Measurements from ENCODE around the gene FOXD3.
A peak's percentile ranks its signal among the peaks of the same experiment; 100 is the strongest.
"Not testable (repeated sequence)": the region's sequence is repeated elsewhere in the genome, so short reads cannot be mapped to it uniquely, and the experiment has no call there.

Gene FOXD3

DNA sequence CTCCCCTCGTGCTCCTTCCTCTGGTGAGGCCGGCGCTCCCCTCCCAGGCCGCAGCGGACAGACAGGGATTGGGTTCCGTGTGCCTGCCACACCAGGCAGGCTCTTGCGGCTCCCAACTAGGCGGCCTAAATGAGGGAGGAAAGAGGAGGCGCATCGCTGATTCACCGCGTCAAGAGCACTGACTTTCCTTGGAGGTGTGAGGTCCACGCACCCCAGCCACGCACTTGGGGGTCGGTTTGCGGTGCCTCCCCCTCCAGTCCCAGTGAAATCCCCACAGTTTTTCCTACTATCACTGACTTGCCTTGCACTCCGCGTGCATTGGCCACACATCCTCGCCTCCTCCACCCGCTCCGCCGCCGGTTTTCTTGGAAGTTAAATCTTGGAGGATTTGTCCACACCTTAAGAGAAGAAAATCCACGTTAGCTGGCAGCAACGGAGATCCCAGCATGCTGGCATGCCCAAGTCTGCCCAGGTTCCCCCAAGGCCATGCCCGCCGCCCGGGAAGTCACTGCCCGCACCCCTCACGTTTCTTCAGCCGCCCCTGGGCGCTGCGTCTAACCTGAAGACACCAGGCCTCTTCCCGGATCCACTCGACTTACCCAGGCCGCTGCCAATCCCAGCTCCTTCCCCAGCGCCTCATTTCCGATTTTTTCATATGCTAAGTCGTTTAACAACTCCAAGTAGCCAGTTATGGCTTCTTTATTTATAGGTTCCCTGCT is 1.1 kb upstream of the FOXD3 start:
- DNase-seq: no peak

DNA sequence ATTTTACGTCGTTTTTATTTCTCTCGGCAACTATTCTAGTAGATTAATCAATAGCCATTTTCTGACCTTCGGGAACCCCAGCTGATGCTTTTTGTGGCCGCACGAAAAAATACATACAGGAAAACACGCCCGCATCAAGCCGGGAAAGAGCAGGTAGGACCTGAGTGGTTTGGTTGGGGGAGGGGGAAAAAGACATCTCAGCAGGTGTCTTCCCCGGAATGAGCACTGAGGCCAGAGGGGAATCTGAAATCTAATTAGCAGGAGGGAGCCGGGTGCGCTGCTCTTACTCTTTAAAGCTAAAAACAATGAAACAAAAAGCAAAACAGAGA is 618 bp upstream of the FOXD3 start:
- DNase-seq: no peak

DNA sequence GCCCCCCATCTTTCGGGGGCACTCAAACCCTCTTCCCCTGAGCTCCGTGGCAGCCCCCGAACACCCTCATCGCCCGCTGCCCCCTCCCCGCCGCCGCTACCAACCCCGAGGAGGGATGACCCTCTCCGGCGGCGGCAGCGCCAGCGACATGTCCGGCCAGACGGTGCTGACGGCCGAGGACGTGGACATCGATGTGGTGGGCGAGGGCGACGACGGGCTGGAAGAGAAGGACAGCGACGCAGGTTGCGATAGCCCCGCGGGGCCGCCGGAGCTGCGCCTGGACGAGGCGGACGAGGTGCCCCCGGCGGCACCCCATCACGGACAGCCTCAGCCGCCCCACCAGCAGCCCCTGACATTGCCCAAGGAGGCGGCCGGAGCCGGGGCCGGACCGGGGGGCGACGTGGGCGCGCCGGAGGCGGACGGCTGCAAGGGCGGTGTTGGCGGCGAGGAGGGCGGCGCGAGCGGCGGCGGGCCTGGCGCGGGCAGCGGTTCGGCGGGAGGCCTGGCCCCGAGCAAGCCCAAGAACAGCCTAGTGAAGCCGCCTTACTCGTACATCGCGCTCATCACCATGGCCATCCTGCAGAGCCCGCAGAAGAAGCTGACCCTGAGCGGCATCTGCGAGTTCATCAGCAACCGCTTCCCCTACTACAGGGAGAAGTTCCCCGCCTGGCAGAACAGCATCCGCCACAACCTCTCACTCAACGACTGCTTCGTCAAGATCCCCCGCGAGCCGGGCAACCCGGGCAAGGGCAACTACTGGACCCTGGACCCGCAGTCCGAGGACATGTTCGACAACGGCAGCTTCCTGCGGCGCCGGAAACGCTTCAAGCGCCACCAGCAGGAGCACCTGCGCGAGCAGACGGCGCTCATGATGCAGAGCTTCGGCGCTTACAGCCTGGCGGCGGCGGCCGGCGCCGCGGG is 837 bp downstream of the FOXD3 start:
- peak; percentile 50 for DNase-seq

DNA sequence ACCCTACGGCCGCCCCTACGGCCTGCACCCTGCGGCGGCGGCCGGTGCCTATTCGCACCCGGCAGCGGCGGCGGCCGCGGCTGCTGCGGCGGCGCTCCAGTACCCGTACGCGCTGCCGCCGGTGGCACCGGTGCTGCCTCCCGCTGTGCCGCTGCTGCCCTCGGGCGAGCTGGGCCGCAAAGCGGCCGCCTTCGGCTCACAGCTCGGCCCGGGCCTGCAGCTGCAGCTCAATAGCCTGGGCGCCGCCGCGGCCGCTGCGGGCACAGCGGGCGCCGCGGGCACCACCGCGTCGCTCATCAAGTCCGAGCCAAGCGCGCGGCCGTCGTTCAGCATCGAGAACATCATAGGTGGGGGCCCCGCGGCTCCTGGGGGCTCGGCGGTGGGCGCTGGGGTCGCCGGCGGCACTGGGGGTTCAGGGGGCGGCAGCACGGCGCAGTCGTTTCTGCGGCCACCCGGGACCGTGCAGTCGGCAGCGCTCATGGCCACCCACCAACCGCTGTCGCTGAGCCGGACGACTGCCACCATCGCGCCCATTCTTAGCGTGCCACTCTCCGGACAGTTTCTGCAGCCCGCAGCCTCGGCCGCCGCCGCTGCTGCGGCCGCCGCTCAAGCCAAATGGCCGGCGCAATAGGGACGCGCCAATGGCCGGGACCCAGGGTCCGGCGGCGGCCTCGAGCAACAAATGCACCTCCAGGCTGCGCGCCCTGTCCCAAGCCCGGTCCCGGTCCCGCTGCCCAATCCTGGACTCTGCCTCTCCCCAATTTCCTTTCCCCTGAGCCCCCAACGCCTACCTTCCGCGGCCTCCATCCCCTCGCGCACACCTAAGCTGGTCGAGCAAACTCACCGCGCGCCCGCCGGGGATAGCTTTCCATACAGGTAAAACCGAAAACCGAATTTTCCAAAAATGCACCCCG is 1.8 kb downstream of the FOXD3 start:
- peak; percentile 44 for DNase-seq

DNA sequence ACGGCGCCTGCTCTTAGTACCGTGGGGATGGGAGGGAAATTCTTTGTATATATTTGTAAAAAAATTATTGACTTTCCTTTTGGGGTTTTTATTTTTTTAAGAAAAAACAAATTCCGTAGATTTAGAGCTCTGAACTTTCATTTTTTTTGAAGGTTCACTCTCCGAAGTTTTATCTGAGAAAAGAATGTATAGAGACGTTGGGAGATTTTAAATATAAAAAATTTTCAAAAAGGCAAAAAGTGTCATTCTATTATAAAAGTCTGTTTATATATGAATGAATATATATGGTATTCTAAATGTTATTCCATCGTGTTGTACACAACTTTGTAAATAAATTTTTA is 2.4 kb downstream of the FOXD3 start:
- DNase-seq: no peak

DNA sequence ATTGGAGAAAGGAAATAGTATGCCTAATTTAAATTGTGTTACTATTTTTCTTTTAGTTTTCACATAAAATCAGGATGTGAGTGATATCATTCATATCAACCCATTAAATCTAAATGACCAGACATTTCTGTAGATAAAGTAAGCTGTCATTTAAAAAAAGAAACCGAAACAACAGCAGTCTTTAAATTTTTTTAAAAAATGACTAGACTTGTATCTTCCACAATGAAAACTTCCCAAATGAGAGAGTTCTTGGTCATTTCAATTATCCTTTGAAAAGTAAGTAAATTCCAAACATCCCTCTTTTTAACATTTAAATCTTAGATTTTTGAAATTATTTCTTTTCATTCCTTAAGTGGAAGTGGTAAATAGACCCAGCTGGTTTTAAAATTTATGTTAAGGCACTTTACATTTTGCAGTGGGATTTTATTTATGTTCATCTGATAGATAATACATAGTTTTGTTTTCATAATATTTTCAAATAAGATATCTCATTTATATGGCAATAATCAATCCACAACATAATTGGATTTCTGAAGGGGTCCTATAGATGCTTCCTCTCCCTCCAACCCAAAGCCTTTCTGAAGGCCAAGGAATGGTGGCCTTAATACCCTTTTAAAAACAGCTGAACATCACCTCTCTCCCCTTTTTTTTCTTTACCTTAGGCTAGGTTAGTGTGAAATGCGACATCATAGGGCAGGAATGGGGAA is 3.1 kb downstream of the FOXD3 start:
- DNase-seq: no peak

DNA sequence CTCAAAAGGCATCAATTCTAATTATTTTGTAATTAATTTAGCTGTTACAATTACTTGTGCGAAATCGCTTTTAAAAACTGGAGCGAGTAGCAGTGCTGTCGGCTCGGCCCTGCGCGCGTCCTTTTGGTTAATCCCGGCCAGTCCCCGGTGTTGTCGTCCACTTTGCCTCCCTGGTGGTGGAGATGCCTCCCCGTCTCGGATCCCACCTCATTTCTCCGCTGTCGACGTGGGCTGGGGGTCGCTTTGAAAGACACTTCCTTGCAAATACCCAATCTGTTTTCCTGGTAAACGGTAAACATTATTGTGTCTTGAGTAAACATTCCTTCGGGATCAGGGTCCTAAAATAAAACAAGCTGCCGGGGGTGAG is 3.7 kb downstream of the FOXD3 start:
- no peak for DNase-seq

DNA sequence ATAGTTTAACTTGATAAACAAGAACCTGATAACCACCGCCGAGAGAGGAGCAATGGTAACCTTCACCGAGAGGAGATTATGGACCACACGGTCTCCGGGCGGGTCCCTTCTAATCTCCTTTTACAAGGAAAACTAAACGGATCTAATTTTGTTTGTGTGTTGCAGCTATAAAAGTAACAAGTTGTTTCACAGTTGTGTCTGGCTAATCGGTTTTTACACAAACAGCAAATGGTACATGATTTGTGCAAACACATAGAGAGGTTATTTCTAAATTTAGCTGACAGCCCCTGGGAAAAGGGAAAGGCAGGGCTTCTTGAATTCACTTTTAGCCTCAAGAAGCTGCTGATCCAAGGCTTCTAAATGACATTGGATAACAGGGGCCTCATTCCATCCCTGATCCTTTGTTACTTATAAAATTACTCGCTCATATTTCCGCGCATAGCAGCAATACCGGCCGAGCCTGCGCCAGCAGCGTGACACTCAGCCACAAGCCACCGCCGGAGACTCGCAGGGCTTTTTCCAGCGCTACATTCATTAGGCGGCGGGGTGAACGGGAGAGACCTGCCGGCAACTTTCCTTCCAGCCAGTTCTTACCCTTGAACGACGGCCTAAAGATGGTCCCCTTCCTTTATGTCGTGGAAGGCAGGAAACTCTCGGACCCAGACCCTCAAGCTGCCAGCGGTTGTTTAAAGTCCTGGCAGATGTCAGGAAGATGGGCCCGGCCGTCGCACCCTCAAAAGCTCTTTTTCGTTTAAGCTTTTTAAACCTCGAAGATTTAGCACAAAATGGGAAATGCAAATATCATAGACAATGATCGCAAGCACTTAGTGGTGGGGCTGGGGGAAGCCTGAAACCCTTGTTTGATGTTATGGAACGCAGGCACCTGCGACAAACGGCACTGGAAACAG is 4.4 kb downstream of the FOXD3 start:
- no peak for DNase-seq

DNA sequence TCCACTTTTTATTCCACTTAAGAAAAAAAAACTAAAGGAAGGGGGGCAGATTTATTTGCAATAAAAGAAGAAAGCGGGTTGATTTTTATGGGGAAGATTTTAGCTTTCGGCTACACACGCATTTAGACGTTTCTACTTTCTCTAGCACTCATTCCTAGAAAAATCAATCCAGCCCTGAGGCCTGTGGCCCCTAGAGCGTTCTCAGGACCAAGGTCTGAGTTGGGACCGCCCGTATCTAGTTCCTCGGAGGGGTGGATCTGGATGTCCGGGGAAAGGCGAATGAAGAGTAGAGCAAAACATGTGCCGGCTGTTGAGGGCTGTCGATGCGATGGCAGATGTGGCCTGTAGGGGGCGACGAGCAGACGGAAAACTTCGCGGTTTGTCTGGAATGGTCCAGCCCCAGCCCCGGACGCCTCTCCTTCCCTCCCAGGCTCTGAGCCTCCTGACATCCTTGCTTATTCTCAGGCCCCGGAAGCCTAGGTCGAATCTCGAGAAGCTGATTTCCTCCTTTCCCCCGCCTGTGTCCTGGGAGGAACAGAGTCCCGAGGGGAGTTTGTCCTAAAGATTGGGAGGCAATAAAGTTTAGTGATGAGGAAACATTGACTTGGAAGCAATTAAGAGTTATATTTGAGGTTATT is 5.2 kb downstream of the FOXD3 start:
- peak; percentile 32 for DNase-seq

DNA sequence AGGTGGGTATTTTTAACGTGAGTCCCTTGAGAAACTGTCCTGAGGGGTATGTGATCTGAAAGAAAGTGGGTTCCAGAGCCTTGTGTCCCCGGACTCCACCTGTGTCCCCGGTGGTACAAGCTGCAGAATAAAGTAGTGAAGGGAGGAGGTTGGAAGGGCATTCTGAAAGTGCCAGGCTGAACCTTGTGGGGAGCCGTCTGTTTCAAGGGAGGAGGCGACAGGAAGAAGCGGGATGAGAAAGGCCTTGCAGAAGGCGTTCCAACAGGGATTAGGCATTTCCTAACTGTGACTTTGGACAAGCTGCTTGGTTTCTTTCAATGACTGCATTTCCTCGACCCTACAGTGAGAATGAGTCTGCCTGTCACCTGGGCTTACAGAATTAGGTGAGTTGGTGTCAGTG is 5.8 kb downstream of the FOXD3 start:
- DNase-seq: no peak

DNA sequence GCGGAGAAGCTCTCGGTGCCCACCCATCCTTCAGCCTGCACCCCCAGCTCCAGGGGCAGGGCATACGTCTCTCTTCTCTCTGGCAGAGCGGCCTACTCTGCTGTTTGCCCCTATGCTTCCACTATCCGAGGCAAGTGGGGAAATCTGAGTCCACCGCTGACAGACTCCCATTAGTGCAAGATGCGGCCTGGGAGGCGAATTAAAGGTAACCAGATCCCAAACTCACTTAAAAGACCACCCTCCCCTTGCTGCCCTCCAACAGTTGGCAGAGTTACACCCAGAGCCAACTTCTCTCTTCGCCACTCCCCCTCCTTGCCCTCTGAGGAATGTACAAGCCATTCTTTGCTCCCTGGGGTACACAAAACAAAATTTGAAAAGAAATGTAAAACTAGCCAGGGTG is 6.4 kb downstream of the FOXD3 start:
- DNase-seq: no peak

DNA sequence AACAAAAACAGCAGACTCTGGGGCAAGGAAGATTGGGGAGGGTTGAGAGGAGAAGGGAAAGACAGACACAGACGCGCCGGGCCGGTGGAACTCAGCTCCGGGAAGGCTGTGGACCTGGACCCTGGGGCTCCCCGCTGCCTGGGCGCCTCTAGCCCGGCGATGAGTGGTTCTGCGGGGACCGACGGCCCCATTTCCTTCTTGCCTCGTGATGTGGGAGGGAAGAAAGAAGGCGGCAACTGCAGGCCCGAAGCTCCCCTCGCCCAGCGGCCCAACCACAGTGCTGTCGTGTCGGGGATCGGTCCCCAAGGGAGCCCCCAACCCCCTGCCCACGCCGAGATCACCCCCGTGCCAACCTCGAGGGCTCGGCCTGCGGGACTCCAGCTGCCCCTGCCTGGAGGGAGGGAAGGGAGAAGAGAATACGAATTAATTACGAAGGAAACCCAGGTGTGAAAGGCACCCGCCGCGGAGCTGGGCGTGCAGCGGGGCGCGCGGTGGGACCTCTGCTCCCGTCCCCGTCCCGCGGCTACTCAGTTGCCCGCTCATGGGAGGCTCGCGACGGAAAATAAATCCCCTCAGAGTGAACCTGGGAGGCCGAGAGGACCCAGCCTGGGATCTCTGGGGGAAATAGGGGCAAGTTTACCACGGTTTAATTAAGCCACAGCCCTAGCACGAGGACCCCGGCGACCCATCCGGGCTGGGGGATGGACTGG is 7.4 kb downstream of the FOXD3 start:
- DNase-seq: no peak

DNA sequence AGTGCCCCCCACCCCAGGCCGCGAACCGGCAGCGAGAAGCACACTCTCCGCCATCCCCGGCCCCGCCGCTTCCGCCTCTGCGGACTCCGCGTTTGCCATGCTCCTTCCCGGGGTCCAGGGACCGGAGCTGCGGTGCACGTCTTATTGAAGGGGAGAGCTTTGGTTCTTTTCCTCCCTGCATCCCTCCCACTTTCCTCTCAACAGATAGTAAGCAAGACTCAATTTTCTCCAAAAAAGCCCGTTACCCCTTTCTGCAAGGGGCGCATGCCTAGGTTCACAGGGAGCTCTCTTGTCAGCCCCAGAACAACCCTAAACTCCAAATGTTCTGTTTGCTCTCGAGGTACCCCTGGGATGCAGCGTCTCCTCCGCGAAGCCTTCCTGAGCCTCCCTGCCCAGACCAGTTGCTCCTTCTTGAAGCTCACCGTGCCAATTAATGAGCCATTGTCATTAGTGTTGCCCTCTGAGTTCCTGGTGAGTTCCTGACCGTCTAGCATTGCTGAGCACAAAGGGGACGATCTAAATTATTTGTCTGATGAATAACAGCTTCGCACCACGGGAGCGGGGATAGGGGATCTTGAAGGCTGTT is 8.1 kb downstream of the FOXD3 start:
- DNase-seq: no peak

DNA sequence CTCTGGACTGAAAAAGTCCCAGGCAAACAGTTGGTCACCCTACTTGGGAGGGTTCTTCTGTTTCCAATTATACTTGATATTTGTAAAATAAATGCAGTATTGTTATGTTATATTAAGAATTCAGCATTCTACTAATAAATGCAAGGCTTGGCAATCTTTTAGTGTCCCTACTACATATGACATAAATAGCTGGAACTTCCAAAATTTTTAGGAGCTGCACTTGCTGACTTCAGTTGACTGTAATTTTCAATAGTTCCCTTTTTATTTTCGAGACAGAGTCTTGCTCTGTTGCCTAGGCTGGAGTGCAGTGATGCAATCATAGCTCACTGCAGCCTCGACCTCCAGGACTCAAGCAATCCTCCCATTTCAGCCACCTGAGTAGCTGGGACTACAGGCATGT is 20.0 kb downstream of the FOXD3 start:
- DNase-seq: no peak

DNA sequence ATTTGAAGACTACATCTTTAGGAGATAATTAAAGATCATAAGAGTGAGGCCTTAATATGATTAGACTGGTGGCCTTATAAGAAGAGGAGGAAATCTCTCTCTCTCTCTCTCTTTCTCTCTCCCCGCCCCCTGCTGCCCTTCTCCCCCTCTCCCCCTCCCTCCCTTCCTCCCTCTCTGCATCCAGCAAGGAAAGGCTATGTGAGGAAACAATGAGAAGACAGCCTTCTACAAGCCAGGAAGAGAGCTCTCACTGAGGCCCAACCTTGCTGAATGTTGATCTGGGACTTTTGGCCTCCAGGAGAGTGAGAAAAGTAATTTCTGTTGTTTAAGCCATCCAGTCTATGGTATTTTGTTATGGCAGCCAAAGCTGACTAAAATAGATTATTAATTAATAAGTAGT is 21.6 kb downstream of the FOXD3 start:
- DNase-seq: no peak

DNA sequence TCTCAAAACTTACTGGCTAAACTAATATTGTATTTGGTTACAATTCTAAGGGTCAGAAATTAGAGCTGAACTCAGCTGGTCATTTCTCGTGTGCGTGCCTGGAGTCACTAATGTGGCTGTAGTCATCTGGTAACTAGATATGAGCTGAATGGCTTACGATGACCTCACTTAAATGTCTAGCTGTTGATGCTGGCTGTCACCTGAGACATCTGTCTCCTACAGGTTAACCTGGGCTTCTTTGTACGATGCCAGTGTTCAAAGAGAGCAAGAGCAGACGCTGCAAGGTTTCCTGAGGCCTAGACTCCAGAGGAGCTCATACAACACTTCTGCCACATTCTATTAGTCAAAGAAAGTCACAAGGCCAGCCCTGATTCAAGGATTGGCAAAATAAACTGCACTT is 28.0 kb downstream of the FOXD3 start:
- no peak for DNase-seq

DNA sequence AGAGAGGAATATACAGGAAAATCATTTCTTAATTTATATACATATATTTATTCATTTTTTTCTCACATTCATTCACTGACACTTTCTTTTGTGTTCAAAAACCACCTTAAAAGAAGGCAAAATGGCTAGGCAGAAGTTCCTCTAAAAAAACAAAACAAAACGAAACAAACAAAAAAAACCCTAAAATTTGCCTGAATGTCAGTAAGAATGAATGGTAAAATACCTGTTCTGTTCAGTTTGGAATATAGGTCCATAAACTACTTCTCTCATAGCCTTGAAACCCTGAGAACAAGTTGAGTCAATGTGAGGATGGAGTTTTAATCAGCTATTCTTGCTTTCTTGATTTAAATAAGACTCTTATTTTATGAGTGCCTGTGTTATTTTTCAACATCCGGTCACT is 30.4 kb downstream of the FOXD3 start:
- no peak for DNase-seq

DNA sequence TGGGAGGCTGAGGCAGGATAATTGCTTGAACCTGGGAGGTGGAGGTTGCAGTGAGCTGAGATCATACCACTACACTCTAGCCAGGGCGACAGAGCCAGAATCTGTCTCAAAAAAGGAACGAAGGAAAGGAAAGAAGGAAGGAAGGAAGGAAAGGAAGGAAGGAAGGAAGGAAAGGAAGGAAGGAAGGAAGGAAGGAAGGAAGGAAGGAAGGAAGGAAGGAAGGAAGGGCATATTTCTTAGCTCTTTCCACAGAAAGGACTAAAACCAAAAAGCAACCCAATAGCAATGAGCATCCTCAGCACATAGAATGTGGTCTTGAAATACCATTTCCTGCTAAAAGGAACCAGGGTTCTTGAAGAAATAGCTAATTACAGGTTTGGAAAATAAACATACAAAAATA is 33.9 kb downstream of the FOXD3 start:
- not testable (repeated sequence) for DNase-seq

DNA sequence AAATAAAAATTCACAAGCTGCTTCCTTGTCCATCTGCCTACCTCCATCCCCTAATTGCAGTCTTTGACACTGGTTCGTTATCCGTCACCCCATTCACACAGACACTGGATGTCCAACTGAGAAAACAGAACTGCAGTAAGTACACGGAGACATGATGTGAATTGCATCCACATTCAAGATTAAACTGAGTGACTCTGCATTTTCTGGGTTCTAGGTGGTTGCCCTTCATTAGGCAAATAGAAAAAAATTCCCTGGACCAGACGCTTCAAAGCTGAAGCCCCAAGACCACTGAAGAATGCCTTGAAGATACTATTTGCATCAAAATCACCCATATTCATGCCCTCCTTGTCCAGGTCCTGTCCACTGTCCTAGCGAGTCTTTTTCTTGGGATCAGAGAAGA is 37.2 kb downstream of the FOXD3 start:
- no peak for DNase-seq

DNA sequence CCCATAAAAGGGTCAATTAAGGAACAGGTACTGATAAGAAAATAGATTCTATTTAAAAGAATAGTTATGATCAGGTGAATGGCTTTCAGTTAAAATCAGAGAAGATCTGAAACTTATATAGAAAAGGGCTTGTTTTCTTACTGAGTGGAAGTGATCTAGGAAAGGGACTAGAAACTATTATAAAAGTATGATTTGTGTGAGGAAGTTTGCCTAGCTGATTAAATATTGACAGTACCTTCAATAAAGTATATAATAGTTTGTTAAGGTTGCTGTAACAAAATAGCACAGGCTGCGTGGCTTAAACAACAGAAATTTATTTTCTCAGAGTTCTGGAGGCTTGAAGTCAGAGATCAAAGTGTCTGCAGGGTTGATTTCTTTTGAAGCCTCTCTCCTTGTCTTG is 39.7 kb downstream of the FOXD3 start:
- DNase-seq: no peak

Data from NCI-H2171 (cell line).